Measurements from ENCODE around the gene CUL4A. TPM values are rescaled to one million over a fixed set of nuclear protein-coding genes. Genes with fewer than 3 reads are reported as not detected.

CUL4A gene
- total RNA-seq, 4 donors from 2014 or later = 67.3 to 268 (median 101) TPM

- TF ChIP-seq CTCF (IDR thresholded peaks at IDR 0.05) = no peak
- no peak for TF ChIP-seq EP300 (IDR thresholded peaks at IDR 0.05)
- TF ChIP-seq POLR2A (IDR thresholded peaks at IDR 0.05) = no peak
- 89 to 92% methylated on average over 20 of the region's 20 CpGs for WGBS, 2 donors
- no peaks in the 10 kb centered on the region for H3K9me3 ChIP-seq
- H3K27me3 ChIP-seq = no peaks in the 10 kb centered on the region
- no peak overlapping the region for H3K27ac ChIP-seq
- DNase-seq (ENCODE audit: low spot score in 2 of 2) = no peak
- H3K4me1 ChIP-seq = no peaks in the 10 kb centered on the region
- no peak overlapping the region for H3K4me3 ChIP-seq
- peaks cover 0 to 100% (median 9%) of the 10 kb centered on the region in 3 donors for H3K36me3 ChIP-seq
Measured at GRCh38 chr13:113229791-113230190, 20.4 kb downstream of the CUL4A start.

- Histone ChIP-seq H3K4me1 (no peaks in the 10 kb centered on the region), H3K27me3 (no peaks in the 10 kb centered on the region), H3K4me3 (no peak overlapping the region), H3K36me3 (peaks cover 0 to 100% (median 9%) of the 10 kb centered on the region in 3 donors), H3K27ac (no peak overlapping the region), H3K9me3 (no peaks in the 10 kb centered on the region)
- DNase-seq (ENCODE audit: low spot score in 2 of 2) = no peak
- TF ChIP-seq EP300 (IDR thresholded peaks at IDR 0.05) (no peak), CTCF (IDR thresholded peaks at IDR 0.05) (no peak), POLR2A (IDR thresholded peaks at IDR 0.05) (no peak)
- 81 to 84% methylated on average over 14 of the region's 14 CpGs for WGBS, 2 donors
Measured at GRCh38 chr13:113231306-113232207, 22.1 kb downstream of the CUL4A start.

- no peaks in the 10 kb centered on the region for H3K4me1 ChIP-seq
- H3K27me3 ChIP-seq = no peaks in the 10 kb centered on the region
- H3K27ac ChIP-seq = no peak overlapping the region
- TF ChIP-seq POLR2A (IDR thresholded peaks at IDR 0.05) (no peak), EP300 (IDR thresholded peaks at IDR 0.05) (no peak), CTCF (IDR thresholded peaks at IDR 0.05) (no peak)
- peaks cover 0 to 99% (median 9%) of the 10 kb centered on the region in 3 donors for H3K36me3 ChIP-seq
- no peak for DNase-seq (ENCODE audit: low spot score in 2 of 2)
- H3K4me3 ChIP-seq = no peak overlapping the region
- 80 to 81% methylated on average over 18 of the region's 18 CpGs for WGBS, 2 donors
- H3K9me3 ChIP-seq = no peaks in the 10 kb centered on the region
Measured at GRCh38 chr13:113232208-113233003, 23.0 kb downstream of the CUL4A start.

- no peak for DNase-seq (ENCODE audit: low spot score in 2 of 2)
- 95 to 97% methylated on average over 11 of the region's 11 CpGs for WGBS, 2 donors
- Histone ChIP-seq H3K4me3 (no peak overlapping the region), H3K27ac (no peak overlapping the region), H3K4me1 (no peaks in the 10 kb centered on the region), H3K9me3 (no peaks in the 10 kb centered on the region), H3K36me3 (peaks cover 0 to 98% (median 9%) of the 10 kb centered on the region in 3 donors), H3K27me3 (no peaks in the 10 kb centered on the region)
- TF ChIP-seq POLR2A (IDR thresholded peaks at IDR 0.05) (no peak), EP300 (IDR thresholded peaks at IDR 0.05) (no peak), CTCF (IDR thresholded peaks at IDR 0.05) (no peak)
Measured at GRCh38 chr13:113233101-113233500, 23.7 kb downstream of the CUL4A start.

- no peak for DNase-seq (ENCODE audit: low spot score in 2 of 2)
- Histone ChIP-seq H3K36me3 (peaks cover 0 to 92% (median 9%) of the 10 kb centered on the region in 3 donors), H3K27ac (no peak overlapping the region), H3K4me1 (no peaks in the 10 kb centered on the region), H3K27me3 (no peaks in the 10 kb centered on the region), H3K9me3 (no peaks in the 10 kb centered on the region), H3K4me3 (no peak overlapping the region)
- WGBS, 2 donors = 74 to 77% methylated on average over 4 of the region's 4 CpGs
- no peak for TF ChIP-seq EP300 (IDR thresholded peaks at IDR 0.05)
- TF ChIP-seq POLR2A (IDR thresholded peaks at IDR 0.05) = no peak
- no peak for TF ChIP-seq CTCF (IDR thresholded peaks at IDR 0.05)
Measured at GRCh38 chr13:113238536-113238935, 29.1 kb downstream of the CUL4A start.
